T1000 (cell line): ENCODE results near the gene JMJD6.
A peak's percentile ranks its signal among the peaks of the same experiment; 100 is the strongest.

ENCODE experiments used
- DNase-seq: peaks from one replicate; lab custom pipeline; 2025; ENCODE audit warnings: mixed read lengths; lab: John Stamatoyannopoulos, UW

Gene JMJD6

DNA sequence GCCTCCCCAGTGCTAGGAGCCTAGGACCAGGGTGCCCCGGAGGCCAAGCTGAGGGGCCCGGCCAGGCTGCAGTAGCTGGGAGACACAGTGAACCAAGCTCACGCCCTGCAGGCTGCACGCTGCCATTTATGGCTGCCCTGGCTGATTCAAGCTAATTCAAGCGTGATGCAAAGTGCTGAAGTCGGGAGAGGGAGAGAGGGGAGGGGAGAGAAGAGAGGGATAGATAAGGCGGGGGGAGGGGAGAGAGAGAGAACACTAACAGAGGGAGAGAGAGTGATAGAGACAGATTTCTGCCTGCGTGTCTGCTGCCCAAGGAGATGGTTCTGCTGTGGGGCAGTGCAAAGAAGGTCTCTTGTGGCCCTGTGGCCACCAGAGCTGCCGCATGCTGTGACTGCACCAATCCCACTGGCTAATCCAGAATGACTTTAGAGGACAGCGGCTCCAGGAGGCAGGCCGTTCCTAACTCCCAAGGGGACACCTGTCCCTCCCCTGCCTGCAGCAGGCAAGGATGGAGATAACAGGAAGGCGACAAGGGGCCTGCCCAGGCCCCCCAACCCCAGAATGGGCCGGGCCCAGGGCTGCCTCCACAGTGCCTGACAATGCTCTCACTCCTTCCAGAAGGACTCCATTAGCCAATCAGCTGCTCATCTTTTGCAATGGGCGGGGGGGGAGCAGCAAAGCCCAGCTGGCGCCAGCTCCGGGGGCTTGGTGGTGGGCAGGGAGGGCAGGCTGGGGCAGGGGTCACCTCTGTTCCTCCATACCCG lies 28.5 kb downstream of the JMJD6 start:
- no peak for DNase-seq

DNA sequence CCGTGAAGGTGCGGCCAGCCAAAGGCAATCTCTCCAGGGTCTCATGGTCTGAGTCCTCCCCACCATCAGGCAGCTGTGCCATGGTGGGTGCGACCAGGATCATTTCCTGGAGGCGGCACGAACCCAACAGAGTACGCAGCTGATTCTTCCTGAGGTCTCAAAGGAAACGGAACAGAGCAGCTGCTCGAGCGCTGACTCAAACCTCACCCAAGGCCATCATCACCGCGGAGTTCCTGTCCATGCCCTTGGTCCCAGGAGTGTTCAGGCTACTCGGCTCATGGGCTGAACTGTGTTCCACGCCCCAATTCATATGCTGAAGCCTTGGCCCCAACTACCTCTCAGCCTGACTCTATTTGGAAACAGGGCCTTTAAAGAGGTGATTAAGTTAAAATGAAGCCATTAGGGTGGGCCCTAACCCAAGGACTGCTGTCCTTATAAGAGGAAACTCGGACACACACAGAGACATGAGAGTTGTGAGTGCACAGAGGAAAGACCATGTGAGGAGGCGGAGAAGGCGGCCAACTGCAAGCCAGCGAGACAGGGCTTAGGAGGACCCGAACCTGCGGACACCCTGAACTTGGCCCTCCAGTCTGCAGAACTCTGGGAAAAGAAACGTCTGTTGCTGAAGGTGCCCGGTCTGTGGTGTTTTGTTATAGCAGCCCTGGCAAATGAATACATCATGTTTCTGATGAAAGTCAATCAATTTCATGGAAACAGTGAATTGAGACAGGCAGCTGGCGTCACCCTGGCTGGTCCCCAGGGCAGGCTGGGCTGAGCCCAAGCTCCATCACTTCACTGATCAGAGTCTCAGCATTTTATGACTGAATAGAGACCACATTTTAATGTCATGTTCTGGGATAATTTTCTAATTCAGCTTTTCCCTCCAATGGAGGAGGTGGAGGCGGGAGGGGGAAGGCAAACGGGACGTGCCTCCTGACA lies 29.4 kb downstream of the JMJD6 start:
- DNase-seq: peak; percentile 30

DNA sequence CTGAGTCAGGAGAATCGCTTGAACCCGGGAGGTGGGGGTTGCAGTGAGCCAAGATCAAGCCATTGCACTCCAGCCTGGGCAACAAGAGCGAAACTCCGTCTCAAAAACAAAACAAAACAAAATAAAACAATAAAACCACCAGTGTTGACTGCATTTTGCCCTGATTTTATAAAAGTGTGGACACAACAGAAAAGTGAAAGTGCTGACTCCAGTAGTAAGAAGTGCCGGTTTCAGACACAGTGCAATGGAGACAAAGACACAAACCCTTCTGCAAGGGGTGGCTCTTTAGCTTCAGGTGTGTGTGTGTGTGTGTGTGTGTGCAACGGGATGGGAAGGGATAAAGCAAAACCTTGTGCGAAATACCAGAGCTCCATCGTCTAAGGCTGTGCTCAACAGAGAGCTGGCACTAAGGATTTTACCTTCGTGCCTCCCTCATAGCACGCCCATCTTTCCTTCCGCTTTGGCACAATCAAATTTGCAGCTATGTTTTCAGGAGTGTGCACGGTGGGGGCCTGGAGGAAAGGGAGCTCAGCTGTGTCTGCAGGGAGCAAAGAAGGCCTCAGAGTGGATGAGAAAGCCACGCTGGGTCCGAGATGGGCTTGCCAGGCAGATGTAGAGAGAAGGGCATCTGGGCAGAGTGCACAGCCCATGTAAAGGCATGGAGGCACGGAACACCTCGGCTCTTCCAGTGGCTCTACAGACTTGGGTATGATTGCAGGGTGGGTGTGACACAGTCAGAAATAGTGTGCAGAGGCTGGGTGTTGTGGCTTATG lies 31.2 kb downstream of the JMJD6 start:
- no peak for DNase-seq

DNA sequence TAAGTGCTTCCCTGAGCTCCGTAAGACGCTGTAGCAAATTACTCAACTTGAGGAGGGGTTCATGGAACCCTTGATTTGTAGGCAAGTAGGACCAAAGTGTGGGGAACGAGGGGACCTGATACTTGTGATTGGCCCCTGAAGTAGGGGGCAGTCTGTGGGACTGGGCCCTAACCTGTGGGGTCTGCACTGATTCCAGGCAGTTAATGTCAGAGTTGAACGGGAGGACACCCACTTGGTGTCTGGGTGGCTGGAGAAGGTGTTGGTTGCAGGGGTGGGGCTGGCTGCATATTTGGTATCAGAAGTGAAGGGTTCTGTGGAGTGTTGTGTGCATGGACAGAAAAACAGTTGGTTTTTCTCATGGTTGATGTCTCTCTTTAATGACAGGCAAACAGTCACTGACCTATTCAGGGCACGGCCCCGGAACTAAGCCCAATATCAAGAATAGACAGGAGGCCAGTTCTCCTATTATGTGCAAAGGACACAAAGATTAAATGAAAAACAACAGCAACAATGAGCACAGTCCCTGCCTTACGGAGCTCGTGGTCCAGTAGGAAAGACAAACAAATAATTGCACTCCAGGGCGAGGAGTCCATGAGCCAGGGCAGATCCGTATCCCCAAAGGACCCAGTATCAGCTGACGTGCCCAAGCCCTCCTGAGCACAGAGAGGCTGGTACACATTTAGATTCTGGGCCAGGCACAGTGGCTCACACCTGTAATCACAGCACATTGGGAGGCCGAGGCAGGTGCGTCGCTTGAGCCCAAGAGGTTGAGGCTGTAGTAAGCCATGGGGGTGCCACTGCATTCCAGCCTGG lies 34.8 kb downstream of the JMJD6 start:
- no peak for DNase-seq

DNA sequence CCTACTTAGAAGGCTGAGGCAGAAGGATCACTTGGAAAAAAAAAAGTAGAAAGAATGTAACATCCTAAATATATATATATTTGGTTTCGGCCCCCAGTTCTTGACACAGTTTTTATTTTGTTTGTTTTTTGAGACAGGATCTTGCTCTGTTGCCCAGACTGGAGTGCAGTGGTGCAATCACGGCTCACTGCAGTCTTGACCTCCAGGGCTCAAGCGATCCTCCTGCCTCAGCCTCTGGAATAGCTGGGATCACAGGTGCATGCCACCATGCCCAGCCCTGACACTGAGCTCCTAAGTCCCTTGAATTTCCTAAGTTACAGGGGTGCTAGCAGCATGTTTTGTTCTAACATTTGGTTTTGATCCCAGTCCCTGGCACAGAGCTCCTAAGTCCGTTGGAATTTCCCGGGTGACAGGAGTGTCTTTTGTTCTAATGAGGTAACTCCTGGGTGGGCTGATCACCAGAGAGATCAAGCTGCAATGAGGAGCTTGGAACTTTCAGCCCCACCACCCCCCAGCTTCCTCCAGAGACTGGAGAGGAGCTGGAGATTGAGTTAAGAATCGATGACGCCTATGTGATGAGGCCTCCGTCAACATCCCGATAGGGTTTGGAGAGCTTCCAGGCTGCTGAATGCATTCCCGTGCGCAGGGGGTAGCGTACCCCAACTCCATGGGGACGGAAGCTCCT lies 35.7 kb downstream of the JMJD6 start:
- no peak for DNase-seq

DNA sequence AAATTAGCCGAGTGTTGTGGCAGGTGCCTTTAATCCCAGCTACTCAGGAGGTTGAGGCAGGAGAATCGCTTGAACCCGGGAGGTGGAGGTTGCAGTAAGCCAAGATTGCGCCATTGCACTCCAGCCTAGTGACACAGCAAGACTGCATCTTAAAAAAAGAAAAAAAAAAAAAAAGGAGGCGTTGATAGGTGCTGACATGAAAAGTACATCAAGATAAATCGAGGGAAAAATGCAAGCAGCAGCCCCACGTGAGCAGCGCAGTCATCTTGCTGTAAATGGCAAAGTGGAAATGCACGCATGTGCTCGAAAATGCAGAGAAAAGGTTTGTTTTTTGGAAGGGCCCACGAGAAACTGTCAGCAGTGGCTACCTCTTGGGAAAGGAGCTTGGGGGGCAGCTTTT lies 36.5 kb downstream of the JMJD6 start:
- no peak for DNase-seq

DNA sequence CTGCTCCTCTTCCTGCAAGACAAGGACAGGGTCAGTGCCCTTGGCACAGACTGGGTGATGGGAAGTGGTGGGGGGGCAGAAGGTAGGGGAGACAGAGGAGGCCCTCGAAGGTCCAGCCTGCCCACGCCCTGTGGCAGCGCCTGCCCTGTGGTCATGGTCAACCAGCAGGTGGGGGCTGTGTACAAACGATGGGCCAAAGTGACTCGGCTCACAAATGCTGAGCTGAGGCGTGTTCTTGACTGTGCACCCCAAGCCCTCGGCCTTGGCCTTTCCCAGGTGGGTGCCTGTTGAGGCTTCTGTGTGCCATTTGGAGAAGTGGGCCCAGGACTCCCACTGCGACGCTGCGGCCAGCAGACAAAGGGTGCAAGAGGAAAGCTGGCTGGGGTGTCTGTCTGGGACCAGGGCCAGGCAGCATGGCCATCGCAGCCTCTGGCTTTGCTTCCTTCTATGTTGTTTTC lies 38.2 kb downstream of the JMJD6 start:
- DNase-seq: no peak

DNA sequence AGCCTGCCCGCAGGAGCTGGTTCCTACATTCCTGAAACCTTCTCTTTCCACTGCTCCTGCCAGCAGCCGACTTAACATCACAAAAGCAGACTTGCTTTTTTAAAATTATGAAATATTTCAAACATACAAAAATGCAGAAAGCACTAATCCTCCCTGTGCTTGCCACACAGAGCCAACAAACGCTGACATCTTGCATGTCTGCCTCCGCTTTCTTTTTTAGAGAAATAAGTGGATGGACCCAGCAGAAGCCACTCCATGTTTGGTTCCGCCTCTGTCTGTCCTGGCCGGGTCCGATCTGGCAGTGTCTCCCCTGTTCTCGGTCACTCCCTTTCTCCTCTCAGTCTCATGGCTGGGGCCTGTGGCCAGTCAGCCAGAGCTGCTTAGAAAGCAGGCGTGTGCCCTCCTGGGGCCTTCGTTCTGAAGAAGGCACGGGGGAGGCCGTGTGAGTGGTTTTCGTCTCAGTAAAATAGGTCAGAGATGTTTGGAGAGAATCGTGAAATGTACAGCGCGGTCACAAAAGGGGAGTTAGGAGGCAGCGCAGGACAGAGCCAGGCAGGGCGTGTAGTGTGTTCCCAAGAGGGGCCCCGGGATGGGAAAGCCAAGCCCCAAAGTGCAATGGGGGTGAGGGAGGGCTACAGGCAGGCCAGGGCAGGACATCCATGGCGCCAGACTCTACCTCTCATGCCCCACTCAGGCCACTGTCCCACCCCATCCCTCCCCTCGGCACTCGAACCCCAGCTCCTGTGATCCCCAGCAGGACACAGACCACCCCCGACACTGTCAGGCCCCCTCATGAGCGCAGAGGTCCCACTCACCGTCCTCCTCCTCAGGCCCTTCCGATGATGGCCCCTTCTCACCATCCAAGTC lies 38.9 kb downstream of the JMJD6 start:
- no peak for DNase-seq

DNA sequence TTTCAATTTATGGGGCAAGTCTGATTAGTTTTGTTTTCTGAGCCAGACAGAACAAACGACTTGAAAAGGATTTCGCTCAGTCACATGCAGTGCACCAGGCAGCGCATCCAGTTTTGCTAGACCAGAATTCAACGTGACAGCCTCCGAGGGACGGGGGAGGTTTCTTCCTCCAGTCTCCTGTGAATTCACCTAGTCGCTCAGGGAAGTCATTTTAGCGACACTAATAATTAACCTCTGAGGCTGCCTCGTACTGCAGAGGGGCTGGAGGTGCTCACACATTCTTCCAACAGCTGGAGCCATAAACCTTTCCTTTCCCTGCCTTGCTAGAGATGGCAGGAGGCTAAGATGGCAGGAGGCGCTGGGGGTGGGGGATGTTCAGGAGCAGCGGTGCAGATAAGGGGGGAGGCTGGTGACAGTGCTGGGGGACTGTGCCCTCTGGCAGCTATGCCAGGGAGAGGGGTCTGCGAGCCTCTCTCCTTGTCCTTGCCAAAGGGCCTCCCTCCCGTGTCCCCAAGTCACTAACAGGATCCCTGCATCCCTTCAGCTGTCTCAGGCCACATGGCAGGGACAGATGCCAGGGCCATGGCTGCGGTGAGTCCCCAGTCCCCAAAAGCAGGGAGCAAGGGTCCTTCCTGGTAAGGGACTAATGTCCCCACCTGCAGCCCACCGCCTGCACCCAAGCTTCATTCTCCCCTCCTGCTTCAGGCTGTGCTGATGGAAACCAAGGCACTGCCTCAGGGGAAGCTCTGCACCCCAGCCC lies 39.7 kb downstream of the JMJD6 start:
- no peak for DNase-seq

DNA sequence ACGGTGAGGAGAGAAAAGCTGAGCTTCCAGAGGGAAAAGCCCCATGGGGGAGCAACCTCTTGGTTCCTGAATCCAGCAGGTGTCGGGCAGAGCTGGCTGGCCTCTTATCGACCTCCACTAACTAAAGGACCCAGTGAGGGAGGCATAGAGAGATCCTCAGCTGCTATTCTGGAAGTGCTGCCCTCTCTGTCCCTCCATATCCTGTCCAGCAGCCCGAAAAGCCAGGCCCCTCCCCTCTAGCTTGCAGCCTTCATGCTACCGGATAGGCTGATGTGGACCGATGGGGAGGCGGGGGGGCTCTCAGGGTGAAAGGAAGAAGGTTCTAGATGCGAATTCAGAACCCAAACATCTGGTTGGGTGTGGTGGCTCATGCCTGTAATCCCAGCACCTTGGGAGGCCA lies 40.6 kb downstream of the JMJD6 start:
- no peak for DNase-seq

DNA sequence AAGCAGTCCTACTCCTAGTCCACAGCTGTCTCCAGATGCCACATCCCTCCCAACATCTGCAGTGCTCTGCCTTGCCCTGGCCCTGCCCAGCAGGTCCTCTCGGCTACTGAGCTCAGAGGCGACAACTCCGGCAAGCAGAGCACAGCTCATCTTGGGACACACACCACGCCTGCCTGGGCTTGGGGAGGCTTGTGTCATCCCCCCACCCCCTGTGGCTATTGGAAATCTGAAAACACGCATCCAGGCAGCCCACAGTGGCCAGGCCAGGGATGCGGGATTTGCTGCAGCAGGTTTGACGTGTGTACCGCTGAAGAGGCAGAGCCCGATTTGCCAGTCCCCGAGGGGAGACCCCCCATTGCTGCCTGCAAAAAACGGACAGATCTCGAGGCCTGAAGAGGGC lies 41.0 kb downstream of the JMJD6 start:
- no peak for DNase-seq

DNA sequence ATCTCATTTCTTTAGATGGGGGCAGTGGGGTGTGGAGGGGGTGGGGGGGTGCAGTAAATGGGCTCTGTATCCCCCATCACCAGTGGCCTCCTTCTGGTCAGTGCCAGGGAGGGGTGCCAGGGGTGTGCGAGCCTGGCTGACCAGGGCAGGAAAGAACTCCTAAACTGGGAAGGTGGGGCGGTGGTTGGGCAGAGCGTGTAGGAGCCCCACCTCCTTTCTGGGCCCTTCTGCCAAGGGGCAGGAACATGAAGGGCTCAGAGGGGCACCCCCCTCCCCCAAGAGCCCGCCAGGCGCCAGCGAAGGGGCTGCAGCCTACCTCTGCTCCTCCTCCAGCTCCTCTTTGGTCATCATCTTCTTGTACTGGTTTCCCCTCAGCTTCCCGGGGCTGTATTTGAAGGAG lies 41.6 kb downstream of the JMJD6 start:
- no peak for DNase-seq

DNA sequence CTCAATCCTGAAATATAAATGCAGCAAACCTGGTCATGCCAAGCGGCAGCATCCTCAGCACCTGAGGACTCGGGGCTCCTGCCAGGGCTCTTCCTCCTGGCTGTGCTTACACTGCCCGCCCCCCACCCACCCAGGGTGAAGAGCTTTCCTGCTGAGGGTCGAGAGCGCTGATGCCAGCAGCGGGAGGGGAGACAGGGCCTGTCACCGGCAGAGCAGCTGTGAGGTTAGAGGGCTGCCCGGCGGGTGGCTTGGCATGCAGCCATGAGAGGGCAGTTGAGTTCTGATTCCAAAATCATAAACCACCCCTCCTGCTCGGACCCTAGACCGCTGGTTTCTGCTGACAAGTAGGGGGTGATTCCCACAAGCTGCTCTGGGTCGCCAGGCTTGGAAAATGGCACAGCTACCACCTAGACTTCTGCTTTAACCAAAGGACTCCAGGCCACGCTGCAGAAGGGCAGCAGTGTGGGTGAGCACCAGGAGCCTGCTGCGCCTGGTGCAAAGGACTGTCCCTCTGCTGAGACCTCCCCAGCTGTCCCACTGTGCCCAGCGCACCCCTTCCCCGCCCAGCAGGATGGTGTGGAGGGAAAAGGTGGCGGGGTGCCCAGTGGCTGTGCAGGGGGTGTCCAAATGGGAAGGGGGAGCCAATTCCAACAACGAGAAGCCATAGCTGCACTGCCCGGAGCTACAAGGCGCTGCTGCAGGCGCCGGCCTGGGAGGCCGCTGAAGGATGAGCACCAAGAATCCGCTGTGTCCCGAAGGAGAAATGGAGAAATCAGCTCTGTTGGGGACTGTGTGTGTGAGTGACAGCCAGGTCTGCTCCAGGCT lies 42.3 kb downstream of the JMJD6 start:
- DNase-seq: no peak

DNA sequence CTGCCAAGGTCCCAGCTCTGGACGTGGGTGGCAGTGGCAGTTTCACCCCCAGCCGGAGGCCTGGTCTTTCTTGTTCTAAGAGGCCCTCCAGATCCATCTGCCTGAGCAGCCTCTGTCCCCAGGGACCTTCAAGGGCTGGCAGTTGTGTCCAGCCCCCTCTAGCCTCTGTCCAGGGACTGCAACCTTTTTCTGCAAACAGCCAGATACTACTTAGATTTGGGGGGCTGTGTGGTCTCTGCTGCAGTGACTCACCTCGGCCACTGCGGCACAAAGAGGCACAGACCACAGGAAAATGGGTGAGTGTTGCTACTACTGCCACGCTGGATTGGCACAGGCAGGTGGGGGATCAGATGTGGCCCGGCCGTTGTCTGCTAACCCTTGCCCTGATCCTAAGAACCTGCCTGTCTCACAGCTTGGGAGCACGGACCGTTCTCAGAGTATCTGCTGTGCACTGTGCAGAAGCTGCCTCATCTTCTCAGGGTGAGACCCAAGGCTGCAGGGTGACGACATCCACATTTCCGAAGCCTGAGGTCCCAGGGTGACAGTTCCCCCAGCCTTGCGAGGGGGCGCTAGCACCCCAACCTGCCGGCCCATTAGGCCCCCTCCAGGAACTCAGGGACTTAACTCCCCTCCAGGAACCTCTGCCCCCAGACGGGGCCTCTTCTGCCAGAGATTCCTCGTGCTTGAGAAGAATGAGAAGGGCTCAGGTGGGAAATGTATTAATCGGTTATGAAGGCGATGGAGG lies 43.2 kb downstream of the JMJD6 start:
- no peak for DNase-seq

DNA sequence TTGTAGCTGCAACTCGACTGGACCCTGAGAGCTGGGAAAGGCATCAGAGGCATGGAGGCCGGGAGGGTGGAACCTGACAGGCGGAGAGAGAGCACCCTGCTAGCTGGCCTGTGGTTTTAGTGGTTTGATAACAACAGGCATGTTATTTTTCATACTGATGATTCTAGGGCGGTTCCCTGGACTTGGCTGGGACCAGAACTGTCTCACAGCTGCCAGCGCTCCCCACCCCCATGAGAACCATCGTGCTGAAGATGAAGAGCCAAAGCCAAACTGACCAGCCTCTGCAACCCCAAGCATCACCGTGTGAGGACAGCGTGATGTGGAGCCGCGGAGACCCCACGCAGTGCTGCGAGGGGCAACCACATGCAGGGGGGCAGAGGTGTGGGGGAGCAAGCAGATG lies 44.1 kb downstream of the JMJD6 start:
- no peak for DNase-seq

DNA sequence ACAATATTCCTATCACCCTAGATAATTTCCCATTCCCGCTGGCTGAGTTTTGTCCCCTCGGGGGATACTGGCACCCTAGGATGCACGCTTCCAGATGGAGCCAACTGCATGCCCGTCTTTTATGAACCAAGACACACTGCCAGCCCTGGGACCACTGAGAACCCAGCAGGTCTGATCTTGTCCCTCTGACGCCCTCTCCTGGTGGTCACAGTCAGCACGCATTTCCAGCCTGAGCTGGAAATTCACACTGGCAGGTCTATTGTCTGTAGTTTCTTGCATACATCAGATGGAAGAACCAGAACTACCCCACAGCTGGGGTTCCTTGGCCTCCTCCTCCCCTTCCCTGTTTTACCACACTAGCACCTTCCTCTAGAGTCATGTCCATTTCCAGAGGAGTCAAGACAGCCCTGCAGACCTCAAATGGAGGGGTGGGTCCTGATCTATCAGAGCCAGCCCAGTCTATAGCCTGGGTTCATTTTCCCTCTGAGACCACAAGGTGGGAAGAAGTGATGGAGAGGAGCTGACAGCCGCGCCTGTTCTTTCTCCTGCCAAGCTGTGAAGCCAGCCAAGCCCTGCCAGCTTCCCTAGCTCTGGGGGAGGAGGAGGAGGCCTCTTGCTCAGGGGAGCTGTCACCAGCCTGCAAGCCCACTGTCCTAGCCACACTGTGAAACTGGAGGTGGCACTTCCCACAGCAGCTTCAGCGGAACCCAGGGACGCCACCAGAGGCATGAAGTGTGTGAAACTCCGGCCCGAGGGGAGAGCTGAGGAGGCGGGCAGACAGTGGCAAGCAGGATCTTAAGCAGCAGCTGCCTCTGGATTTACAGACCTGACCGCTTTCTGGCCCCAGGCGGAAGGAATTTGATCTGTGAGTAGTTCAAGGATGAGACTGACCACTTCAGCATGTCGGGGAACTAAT lies 44.9 kb downstream of the JMJD6 start:
- no peak for DNase-seq
